SK-MEL-5 (cell line): Measurements from ENCODE around the gene RPS25. TPM values are rescaled to one million over a fixed set of nuclear protein-coding genes. Genes with fewer than 3 reads are reported as not detected.
"Not testable (repeated sequence)": the region's sequence is repeated elsewhere in the genome, so short reads cannot be mapped to it uniquely, and the experiment has no call there.

Source experiments
- DNase-seq: peaks from one replicate; pipeline ENCODE4 v3.0.0-alpha.2; 2016; ENCODE audit warnings: low read depth, low spot score
- in situ Hi-C: cut with HindIII; loops from 2 replicates; pipeline ENCODE4 v1.10.0; 2016; ENCODE audit warnings: low sequenced_read_pairs, high pct_unique_total_duplicates, low pct_unique_long_range_greater_than_20kb
- total RNA-seq: library from RNA; depleted of rRNA; stranded (reverse); fragments of >200 nt; shearing (Covaris generic); gene quantifications from 2 replicates; pipeline ENCODE4 v1.2.3, GENCODE V29; 2014

RPS25 gene
- total RNA-seq, 1 experiment from 2014 or later: 914 TPM

DNA sequence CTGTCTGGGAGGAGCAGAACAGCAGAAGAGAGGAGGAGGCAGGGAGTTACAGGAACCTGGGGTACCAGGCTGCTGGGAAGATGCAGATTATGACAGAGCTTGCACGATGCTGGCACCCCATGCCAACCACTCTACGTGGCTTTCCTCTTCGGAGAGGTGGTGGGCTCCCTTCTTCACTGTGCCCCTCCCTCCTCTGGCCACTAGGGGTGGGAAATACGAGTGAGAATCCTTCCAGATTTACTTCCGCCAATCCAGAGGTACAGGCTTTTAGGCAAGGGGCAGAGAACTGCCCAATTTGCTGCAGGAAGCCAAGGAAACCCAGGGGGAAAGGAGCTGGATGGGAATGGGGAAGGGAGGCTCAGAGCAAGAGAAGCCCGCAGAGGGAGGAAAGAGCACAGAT, 26.6 kb upstream of the RPS25 start:
- DNase-seq: no peak
- in situ Hi-C loops: no loop called here

DNA sequence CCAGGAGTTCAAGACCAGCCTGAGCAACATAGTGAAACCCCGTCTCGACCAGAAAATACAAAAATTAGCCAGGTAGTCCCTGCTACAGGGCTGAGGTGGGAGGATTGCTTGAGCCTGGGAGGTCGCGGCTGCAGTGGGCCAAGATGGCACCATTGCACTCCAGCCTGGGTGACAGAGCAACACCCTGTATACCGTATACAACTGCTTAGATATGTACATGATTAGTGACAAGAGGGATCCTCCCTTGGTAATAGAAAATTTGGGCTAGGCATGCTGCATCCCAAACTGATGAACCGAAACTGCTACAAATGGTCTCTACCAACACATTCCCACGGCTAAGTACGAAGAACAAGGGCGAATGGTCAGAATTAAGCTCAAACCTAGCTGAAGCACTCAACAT, 24.8 kb upstream of the RPS25 start:
- DNase-seq: no peak
- in situ Hi-C loops: no loop called here

DNA sequence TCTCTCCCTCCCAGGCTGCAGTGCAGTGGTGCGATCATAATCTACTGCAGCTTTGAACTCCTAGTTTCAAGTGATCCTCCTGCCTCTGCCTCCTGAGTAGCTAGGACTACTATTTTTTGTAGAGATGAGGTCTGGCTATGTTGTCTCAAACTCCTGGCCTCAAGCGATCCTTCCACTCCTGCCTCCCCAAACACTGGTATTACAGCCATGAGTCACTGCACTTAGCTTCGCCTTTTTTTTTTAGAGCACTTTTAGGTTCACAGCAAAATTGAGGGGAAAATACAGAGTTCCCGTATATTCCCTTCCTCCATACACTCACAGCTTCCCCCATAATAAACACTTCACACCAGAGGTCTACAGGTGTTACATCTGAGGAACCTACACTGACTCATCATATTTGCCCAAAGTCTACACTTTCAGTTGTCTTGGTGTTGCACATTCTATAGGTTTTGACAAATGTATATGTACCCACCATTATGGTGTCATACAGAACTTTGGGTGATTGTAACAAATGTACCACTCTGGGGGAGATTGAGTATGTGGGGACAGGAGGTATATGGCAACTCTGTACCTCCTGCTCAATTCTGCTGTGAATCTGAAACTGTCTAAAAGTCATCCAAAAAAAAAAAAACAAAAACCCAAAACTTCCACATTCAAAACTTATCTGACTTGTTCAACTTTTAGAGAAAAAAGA, 23.8 kb upstream of the RPS25 start:
- no peak for DNase-seq
- in situ Hi-C loops: no loop called here

DNA sequence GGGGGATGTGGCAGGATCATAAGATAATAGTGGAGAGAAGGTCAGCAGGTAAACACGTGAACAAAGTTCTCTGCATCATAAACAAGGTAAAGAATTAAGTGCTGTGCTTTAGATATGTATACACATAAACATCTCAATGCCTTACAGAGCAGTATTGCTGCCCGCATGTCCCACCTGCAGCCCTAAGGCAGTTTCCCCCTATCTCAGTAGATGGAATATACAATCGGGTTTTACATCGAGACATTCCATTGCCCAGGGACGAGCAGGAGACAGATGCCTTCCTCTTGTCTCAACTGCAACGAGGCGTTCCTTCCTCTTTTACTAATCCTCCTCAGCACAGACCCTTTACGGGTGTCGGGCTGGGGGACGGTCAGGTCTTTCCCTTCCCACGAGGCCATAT, 21.3 kb upstream of the RPS25 start:
- in situ Hi-C loops: not testable (repeated sequence)

DNA sequence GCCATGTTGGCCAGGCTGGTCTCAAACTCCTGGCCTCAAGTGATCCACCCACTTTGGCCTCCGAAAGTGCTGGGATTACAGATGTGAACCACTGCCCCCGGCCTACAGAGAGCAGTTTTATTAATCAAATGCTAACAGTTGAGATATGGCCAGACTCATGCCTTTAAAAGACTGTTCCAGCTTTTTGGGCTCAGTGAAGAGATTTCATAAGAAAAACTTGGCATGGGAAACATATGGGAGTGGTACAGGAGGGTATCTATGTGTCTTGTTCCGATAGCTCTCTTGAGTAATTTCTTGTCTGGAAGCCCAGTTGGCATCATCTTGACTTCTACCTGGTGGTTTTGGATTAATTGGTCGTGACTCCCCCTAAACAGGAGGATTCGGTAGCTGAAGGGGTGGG, 20.7 kb upstream of the RPS25 start:
- DNase-seq: no peak
- in situ Hi-C loops: no loop called here

More for the DNA sequence above, 21.3 kb upstream of the RPS25 start:
- not testable (repeated sequence) for DNase-seq

DNA sequence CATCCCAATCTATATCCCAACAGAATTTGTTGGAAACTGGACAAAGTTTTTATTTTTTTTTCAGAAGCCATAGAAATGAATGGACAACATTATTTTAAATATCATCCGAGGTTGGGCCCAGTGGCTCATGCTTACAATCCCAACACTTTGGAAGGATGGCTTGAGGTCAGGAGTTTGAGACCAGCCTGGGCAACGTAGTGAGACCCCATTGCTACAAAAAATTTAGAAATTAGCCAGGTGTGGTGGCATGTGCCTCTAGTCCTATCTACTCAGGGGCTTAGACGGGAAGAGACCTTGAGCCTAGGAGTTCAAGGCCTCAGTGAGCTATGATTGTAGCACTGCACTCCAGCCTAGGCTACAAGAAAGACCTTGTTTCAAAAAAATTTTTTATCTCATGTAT, 16.7 kb upstream of the RPS25 start:
- in situ Hi-C loops: no loop called here

DNA sequence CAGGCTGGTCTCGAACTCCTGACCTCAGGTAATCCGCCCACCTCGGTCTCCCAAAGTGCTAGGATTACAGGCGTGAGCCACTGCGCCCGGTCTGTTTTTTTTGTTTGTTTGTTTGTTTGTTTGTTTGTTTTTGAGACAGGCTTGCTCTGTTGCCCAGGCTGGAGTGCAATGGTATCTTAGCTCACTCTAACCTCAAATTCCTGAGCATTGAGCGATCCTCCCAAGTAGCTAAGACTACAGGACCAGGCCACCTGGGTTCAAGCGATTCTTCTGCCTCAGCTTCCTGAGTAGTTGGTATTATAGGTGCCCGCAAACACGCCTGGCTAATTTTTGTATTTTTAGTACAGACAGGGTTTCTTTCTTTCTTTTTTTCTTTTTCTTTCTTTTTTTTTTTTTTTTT, 15.3 kb upstream of the RPS25 start:
- DNase-seq, in situ Hi-C loops: not testable (repeated sequence)

More for the DNA sequence above, 16.7 kb upstream of the RPS25 start:
- DNase-seq: no peak

DNA sequence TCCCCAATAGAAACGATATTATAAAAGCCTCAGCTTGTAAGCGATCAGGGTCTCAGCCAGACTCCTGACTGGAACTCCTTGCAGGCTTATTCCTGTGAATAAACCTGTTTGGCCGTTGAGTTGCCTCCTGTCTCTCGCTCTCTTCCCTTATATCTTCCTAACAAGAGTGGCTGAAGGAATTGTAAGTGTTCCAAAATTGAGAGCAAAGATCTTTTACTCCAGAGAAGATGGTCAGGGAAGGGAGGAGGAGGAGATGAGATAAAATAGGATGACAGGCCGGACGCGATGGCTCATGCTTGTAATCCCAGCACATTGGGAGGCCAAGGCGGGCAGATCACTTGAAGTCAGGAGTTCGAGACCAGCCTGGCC, 13.8 kb upstream of the RPS25 start:
- no peak for DNase-seq
- in situ Hi-C loops: no loop called here

DNA sequence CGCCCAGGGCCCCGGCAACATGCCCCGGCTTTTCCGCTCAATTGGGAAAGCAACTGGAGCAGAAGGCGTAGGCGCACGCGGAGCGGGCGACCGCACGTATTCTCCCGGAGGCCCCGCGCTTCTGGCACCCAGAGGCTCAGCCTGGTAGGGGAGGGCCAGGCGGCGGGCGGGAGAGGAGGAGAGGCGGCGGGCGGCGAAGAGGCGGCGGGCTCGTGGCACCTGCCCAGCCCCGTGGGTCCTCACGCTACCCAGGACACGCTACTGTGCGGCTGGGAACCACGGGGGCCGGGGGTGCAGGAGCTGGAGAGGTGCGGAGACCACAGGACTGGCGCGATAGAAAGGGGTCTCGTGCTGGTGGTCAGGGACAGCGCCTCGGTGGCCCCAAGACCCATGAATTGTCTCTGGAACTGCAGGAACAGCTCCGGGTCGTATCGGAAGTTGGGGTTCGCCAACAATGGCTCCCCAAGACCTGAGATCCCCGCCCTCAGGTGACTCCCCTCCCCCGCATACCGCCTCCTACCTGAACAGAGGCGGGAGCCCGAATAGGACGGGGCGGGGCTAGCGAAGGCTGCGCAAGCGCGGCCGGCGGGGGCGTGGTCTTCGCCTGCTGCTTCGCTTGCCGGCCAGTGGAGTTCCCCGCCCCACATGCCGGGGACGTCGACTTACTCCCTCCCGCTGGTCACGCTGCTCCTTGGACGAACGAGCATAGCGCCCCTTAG, 12.3 kb upstream of the RPS25 start, which contains the start of gene SLC37A4:
Gene SLC37A4 (minus strand): TSS at position 549 of the 719 bp plus-strand sequence.
- in situ Hi-C loops: no loop called here
- peak; percentile 95 for DNase-seq

DNA sequence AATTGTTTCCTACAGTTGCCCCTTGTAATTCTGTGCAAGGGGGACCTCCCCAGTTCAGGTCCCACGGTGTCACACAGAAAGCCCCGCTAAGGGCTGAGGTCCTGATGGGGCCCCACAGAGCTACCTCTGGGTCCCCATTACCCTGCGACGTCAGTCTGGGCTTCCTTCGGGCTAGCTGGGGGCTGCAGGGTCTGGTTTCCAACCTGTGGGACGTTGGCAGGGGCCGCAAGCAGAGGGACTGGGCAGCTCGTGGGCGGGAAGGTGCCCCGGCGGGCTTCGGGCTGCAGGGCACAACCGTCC, 11.8 kb upstream of the RPS25 start:
- in situ Hi-C loops: no loop called here
- no peak for DNase-seq

DNA sequence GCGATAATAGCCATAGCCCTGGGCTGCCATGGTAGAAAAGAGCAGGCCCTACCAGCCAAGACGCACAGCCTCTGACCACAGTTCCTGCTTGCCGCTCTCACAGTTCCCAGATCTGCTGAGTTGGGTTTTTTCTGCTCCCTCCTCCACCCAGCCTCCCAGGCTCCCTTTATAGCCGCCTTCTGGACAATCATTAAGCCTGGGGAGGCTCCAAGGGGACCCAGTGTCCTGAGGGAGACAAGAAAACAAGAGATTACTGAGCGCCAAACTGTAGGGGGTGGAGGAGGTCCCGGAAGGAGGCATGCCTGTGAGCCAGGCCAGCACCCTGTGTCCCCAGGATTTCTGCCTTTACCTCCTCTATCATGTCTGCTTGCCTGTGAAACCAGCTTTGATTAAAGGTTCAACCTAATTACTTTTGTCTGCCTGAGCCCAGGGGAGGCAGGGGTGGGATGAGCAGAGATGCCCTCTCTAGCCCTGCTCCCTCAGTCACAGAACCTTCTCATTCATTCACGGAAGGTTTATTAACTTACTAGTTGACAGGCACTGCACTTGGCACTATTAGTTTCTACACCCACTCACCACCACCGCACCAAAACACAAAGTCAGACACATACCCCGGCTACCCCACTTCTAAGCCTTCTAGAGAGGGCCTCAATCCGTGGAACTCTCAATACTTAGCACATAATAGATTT, 11.3 kb upstream of the RPS25 start:
- no peak for DNase-seq
- in situ Hi-C loops: no loop called here

DNA sequence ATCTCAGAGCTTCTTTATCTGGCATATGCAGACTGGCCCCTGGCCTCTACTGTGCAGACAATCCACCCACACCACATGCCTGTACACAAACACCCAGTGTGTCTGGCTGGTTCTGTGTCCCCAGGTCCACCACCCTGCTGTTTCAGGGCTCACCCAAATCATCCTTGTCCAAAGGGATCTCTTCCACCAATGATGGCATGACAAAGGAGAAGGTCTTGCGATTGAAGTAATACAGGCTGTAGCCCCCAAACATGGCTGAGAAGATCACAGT, 10.9 kb upstream of the RPS25 start:
- DNase-seq: no peak
- in situ Hi-C loops: no loop called here

DNA sequence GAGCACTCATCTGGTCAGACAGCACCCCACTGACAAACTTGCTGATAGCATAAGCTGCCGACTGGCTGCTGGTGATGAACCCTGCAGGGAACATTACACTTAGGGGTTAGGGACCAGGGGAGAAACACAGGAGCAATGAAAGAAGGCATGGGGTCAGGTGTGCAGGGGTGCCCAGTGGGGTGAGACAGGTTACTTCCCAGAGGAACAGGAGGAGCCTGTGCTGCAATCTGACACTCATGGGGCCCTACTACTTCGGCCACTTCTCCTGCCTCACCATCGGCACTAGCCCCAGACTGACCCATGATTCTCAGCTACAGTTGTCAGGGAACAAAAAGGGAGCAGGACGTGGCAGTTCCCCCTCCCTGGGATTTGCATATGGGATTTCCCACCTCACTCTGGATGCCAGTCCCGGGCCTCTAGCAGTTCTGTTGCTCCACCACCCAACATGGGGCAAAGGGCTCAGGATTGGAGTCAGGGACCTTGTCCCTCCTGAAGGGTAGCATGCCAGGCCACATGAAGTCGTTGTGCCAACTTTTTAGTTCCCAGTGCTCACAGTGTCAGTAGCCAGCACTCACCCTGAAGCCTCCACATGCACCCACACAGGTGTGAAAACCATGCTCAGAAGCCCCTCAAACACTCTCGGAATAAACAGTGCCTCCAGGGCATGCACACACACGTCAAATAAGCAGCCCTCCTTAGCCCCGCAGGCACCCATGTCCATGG, 10.4 kb upstream of the RPS25 start:
- no peak for DNase-seq
- in situ Hi-C loops: no loop called here

DNA sequence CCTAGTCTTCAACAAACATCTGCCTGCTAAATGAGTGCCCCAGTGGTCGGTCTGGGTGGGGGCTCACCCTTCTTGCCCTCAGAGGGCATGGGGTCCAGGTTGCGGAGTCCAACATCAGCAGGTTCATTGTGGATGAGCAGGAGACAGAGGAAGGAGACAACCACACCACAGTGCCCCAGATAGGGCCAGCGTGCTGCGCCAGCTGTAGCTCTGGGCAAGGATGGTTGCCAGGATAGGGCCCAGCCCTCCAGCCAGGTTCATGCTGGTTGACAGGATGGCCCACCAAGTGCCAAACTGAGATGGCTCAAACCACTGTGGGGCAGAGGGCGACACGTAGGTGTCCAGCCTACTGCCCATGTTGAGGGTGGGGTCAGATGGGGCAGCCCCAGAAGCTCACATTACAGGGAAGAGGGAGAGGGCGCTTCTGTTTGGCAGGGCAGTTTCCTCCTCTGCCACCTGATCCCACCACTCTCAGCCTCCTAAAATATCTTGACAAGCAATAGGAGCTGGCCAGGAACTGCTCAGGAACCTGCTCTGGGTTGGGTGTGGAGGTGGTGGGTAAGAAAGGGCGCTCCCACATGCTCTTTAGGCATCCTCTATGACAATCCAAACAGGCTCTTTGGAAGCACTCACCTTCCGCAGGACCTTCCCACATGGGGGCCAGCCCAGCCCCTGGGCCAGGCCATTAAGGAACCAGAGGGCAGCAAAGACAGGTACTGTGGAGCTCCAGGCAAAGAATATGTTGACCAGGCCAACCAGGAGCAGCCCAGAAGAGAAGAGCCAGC, 9.6 kb upstream of the RPS25 start:
- in situ Hi-C loops: no loop called here
- no peak for DNase-seq

DNA sequence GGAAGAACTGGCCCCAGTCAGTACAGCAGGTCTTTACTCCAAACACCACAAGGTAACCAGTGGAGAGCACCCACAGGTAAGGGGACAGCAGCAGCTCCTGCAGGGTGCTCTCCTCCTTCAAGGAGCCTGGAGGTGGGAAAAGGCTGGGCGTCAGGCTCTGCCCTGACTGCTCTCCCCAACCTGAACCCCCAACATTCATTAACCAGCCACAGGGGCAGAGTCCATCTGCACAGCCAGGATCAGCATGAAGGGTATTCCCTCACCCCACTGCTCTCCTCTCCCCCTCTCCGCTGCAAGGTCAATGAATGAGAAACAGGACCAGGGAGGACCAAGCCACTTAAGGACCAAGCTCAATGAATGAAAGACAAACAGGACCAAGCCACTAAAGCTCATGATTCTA, 8.8 kb upstream of the RPS25 start:
- no peak for DNase-seq
- in situ Hi-C loops: no loop called here

DNA sequence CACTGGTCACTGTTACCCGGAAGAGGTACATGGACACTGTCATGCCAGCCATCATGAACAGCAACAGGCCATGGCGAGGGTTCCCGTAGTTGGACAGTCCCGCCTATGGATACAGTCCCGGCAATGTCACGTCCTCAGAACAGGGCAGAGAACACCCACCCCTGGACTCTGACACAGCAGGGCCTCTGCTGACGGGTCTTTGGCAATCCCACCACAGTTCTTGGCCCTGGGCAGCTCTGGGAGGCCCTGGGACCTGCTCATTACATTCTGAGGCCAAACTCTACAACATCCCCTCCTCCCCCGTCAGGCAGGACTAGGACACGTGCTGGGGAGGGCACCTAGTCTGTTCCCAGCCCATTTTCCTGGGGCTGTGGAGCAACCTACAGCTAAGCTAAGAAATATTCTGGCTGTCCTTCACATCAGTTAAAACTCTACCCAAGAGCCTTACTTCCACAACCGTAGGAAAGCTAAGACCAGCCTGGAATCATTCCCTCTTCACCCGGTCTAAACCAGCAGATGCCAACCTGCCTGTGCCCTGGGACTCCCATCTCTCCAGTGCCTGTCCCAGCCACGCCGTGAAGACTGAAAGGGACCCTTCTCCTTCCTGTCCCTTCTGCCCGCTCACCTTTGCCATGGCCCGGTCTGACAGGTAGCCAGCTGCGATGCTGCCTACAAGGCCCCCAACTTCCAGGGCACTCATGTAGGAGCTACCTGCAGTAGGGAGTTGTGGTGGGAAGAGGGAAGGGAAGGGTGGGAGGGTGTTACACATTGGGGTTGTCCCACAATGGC, 8.0 kb upstream of the RPS25 start:
- in situ Hi-C loops: no loop called here
- no peak for DNase-seq

DNA sequence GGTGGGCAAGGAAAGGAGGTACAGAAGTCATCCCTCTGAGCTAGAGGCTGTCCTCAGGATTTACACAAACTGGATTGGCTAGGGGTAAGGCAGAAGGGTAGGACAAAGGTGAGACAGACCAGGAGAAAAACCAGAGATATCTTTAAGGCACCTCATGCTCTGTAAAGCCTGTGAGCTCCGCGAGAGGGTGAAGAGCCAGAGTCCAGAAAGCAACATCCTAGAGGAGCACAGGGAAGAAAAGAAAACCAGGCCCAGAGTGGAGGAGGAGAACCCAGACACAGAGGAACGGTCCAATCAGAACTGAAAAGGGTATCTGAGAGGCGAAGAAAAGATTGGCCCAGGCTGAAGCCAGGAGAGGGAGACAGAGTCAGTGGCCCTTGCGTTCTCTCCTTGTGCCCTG, 7.4 kb upstream of the RPS25 start:
- DNase-seq: no peak
- in situ Hi-C loops: no loop called here
